T-helper 22 cell (primary cell): ENCODE measurements around the gene TUBB8B.
"Not testable (repeated sequence)": the region's sequence is repeated elsewhere in the genome, so short reads cannot be mapped to it uniquely, and the experiment has no call there.

Experiments used
- DNase-seq: peaks from one replicate; pipeline ENCODE4 v3.0.0-alpha.2; 2020; ENCODE audit warnings: low read depth

Gene TUBB8B

DNA sequence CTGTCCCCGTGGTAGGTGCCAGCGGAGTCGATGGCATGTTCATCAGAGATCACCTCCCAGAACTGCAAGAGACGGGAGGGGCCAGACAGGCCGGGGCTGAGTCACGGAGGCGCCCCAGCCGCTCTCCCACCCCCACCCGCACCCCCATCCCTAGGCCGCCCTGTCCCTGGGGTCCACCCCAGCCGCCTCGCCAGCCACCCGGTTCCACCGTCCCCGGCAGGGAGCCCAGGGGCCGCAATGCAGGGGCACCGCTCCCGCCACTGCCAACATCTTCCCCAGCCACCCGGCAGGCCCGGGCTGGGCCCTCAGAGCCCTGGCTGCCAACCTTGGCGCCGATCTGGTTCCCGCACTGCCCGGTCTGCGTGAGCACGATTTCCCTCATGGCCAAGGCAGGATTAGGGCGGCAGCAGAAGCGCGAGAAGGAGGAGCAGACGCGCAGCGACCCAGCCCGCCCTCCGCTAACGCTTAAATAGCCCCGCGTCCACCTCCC lies at the start of gene TUBB8B:
TSS of gene TUBB8B (minus strand) at position 440 of the 490 bp plus-strand sequence. CDS start at position 382, 58 bp downstream.
- not testable (repeated sequence) for DNase-seq

DNA sequence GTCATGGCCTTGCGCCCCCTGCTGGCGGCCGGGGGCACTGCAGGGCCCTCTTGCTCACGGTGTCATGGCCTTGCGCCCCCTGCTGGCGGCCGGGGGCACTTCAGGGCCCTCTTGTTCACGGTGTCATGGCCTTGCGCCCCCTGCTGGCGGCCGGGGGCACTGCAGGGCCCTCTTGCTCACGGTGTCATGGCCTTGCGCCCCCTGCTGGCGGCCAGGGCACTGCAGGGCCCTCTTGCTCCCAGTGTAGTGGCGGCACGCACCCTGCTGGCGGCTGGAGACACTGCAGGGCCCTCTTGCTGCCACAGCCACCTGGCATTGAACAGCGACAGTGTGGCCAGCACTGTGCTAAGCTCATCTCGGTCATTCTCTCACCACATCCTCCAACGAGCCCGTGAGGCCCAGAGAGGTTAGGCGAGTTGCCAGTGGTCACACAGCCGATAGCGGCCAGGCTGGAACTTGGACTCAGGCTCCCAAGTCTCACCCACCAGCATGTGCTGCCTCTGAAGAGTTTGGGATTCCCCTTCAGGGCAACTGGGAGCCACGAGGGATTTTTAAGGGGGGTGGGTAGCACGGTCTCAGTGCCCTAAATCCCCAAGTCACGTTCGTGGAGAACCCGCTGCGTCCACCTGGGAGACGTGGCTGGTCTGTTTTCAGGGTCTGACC lies 48.0 kb upstream of the TUBB8B start:
- not testable (repeated sequence) for DNase-seq

DNA sequence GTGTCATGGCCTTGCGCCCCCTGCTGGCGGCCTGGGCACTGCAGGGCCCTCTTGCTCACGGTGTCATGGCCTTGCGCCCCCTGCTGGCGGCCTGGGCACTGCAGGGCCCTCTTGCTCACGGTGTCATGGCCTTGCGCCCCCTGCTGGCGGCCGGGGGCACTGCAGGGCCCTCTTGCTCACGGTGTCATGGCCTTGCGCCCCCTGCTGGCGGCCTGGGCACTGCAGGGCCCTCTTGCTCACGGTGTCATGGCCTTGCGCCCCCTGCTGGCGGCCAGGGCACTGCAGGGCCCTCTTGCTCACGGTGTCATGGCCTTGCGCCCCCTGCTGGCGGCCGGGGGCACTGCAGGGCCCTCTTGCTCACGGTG lies 47.3 kb upstream of the TUBB8B start:
- DNase-seq = not testable (repeated sequence)

DNA sequence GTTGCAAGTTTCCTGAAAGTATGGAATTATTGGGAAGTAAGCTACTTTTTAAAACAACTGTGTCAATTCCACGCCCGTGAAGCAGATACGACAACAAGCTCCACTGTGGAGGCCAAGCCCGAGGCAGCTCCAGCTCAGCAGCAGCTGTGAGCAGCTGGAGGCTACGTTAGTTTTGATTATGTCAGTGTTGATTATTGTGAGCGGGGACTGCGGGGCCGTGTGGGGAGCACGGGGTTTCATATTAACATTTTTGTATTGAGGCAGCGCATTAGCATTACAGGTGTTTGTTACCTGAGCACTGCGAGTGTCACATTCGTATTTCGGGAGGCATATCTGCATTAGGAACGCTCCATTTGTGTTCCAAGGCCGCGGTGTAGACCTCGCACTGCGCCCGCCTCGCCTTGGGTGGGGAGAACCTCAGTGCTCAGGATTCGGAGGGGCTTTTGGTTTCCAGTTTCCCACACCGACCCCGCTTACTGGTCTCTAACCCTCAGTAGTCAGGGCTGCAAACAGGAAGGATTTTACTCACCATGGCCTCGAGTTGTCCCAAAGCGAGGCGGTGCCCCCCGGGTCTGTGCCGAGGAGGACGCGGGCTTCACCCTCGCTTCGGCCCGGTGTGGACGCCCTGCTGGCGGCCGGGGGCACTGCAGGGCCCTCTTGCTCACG lies 46.8 kb upstream of the TUBB8B start:
- not testable (repeated sequence) for DNase-seq

DNA sequence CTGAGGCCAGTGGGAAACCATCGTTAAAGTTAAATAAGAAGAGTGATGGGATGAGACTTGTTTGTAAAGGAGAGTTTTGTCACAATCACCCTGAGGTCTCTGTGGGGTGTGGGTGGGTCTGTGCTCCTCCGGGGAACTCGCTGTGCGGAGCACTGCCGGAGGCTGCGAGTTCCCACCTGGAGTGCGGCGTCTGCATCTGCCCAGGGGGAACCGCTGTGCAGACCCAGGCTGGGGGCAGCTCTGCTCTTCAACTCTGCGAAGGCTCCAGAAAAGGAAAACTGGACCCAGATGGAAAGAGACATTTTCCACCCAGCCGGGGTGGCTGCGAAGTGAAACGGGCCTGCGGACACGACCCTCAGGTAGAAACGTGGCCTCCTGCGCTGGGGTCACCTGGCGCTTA lies 46.2 kb upstream of the TUBB8B start:
- DNase-seq = not testable (repeated sequence)

DNA sequence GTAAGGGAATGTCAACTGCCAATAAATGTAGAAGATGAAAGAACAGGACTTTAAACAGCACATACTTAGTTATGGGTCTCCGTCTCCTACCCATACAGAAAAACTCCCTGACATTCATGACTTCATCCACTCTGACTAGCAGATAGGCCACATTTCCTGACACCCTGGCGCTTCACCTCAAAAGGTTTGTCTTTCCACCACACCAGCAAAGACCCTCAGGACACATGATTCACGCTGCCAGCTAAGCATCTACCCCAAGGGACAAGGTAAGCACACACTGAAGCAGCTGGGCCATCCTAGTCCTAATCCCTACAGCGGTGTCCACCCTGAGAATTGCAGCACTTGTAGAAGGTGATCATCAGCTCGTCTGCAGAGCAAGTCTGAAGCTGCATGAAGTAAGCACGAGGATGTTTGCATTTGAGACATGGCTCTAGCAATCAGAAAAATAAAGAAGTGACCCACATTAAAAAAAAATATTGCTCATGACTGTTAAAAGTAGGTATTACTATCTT lies 44.5 kb upstream of the TUBB8B start:
- not testable (repeated sequence) for DNase-seq

DNA sequence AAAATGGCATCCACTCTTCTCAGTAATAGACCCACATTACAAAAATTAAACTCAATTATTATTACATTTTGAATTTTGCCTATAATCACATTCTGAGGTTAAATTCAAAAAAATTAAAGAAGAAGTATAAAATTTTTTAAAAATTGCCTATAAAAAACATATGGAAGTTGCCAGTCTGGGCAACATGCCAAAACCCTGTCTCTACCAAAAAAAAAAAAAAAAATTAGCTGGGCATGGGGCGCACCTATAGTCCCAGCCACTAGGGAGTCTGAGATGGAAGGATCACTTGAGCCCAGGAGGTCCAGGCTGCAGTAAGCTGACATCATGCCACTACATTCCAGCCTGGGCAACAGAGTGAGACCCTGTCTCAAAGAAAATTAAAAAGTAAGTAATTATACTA lies 42.1 kb upstream of the TUBB8B start:
- not testable (repeated sequence) for DNase-seq

DNA sequence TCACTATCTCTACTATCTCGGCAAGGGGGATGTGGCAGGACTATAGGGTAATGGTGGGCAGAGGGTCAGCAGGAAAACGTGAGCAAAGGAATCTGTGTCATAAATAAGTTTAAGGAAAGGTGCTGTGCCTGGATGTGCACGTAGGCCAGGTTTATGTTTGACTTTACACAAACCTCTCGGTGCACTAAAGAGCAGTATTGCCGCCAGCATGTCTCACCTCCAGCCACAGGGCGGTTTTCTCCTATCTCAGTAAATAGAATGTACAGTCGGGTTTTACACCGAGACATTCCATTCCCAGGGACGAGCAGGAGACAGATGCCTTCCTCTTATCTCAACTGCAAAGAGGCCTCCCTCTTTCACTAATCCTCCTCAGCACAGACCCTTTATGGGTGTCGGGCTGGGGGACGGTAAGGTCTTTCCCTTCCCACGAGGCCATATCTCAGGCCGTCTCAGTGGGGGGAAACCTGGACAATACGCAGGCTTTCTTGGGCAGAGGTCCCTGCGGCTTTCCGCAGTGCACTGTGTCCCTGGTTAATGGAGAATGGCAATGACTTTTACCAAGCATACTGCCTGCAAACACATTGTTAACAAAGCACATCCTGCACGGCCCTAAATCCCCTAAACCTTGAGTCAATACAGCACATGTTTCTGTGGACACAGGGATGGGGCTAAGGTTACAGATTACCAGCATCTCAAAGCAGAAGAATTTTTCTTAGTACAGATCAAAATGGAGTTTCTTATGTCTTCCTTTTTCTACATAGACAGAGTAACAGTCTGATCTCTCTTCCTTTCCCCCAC lies 41.2 kb upstream of the TUBB8B start:
- DNase-seq = not testable (repeated sequence)

DNA sequence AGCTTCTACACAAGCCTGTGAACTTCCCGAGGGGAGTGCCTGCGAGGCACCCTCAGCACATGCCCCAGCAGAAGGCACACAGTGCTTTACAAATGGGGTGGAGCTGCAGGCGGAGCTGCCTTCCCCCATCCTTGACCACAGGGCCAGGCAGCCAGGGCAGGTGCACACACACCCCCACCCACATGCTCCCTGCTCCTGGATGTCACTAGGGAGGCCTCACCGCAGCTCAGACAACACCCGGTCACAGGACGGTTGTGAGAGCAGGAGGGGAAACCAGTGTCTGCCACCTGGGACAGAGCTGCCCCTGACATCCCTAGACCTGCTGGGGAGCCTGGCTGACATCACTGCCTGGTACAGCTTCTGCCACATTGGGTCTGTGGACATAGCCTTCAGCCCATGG lies 39.7 kb upstream of the TUBB8B start:
- DNase-seq = not testable (repeated sequence)

DNA sequence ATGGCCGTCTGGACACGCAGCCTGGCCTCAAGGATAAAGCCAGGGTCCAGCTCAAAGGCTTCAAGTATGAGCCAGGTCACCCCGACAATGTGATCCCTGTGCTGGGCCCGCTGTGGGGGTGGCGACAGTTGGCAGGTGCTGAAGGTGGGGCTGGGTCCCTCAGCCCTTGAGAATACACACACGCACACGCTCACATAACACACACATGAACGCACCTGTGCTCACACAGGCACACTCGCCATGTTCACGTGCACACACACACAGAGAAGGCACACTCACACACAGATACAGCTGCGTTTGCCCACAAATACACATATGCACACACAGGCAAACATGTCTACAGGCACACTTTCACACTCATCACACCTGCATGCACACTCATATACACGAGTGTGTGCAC lies 35.4 kb upstream of the TUBB8B start:
- not testable (repeated sequence) for DNase-seq

DNA sequence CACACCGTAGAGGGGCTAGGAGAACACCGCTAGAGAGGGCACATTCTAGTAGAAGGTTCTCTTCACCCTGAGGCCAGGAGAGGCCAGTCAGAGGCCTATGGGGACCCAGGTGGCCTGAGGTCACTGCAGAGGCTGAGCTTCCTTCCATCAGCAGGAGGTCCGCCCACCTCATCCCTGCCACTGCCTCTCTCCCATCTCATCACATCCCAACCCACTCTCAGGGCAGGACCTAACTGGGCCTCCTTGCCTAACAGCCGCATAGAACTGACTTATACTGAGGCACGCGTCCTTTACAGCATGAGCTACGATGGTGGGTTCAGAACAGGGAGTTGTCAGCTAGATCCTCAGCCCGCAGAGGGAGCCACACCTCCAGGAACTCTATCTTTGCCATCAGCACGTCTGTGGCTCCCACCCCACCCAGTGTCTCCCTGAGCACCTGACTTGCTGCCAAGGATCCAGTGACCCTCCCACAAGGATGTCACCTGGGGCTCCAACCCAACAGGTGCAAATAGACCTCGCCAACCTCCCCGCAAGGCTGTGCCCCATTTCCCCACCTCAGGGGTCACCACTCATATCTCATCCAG lies 33.3 kb upstream of the TUBB8B start:
- not testable (repeated sequence) for DNase-seq

DNA sequence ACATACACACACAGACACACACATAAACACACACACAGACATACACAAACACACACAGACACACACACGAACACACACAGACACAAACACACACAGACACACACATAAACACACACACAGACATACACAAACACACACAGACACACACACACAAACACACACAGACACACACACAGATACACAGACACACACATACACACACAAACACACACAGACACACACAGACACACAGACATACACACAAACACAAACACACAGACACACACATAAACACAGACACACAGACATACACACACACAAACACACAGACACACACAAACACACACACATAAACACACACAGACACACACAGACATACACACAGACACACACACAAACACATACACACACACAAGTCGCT lies 31.5 kb upstream of the TUBB8B start:
- not testable (repeated sequence) for DNase-seq

DNA sequence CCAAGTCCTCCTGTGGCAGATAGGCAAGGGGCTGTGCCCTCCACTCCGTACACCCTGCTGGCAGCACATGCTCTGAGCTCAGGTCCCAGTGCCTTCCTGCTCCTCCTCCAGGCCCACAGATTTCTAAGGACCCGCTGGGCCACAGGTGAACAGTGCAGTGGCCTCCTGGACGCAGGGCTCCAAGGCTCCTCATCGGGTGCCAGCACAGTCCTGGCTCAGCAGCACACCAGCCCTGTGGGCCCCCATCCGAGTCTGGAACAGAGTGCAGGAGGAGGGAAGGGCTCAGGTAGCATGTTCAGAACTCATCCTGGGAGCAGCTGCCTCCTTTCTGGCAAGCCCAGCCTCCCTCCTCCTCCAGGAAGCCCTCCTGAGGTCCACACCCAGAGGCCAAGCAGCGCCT lies 30.8 kb upstream of the TUBB8B start:
- not testable (repeated sequence) for DNase-seq

DNA sequence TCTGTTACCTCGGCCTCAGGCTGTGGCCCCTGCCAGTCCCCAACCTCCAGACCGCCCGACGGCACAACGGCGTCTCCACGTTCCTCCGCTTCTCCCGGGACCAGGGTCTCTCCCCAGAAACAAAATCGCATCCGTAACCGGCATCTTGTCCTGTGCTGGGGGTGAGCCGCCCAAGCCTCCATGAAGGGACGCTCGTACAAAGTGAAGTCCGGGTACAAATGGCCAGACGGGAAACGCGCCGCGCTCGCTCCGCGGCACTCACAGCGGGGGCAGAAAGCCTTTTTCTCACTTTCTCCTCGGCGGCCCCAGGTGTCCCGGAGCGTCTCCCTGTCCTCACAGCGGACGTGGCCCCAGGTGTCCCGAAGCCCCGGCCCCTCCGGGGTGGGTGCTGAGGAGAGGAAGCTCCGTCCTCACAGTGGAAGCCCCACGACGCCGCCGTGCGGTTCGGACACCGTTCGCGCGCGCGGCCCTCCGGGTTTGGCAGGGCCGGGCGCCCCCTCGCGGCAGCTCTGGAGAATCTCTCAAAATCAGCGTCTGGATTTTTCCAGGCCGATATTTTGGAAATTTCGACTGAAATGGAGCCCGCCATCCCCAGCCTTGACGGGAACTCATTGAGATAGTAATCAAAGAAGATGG lies 26.2 kb upstream of the TUBB8B start:
- DNase-seq = not testable (repeated sequence)

DNA sequence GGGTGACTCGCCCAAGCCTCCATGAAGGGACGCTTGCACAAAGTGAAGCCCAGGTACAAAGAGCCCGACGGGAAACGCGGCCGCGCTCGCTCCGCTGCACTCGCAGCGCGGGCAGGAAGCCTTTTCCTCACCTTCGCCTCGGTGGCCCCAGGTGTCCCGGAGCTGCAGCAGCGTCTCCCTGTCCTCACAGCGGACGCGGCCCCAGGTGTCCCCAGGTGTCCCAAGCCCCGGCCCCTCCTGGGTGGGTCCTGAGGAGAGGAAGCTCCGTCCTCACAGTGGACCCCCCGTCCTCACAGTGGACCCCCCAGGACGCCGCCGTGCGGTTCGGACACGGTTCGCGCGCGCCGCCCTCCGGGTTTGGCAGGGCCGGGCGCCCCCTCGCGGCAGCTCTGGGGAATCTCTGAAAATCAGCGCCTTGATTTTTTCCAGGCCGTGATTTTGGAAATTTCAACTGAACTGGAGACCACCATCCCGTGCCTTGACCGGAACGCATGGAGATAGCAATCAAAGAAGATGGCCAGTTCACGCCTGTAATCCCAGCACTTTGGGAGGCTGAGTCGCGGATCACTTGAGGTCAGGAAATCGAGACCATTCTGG lies 23.9 kb upstream of the TUBB8B start:
- not testable (repeated sequence) for DNase-seq

DNA sequence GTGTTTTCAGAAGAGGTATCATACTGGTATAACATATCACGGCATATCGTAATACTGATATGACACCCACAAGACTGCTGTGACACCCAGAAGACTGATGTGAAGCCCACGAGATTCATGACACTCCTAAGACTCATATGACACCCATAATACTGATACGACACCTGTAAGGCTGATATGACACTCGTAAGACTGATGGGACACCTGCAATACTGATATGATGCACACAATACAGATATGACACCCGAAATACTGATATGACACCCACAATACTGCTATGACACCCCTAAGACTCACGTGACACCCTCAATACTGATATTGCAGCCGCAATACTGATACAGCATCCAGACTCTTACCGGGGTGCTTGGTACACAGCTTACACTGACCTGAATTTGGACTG lies 18.3 kb upstream of the TUBB8B start:
- not testable (repeated sequence) for DNase-seq

DNA sequence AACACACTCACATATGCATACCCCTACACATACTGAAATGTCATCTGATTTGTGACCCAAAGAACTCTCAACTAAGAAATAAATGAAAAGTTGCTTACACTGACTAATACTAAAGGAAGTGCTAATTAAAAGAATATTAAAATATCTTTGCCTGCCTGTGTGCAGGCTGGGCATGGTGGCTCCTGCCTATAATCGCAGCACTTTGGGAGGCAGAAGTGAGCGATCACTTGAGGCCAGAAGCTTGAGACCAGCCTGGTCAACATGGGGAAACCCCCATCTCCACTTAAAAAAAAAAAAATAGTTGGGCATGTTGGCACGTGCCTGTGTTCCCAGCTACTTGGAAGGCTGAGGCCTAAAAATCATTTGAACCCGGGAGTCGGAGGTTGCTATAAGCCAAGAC lies 14.9 kb upstream of the TUBB8B start:
- not testable (repeated sequence) for DNase-seq

DNA sequence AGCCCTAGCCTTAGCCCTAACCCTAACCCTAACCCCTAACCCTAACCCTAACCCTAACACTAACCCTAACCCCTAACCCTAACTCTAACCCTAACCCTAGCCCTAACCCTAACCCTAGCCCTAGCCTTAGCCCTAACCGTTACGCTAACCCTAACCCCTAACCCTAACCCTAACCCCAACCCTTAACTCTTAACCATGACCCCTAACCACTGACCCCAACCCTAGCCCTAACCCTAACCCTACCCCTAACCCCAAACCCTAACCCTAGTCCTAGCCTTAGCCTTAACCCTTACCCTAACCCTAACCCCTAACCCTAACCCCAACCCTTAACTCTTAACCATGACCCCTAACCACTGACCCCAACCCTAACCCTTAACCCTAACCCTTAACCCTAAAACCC lies 14.2 kb upstream of the TUBB8B start:
- not testable (repeated sequence) for DNase-seq

DNA sequence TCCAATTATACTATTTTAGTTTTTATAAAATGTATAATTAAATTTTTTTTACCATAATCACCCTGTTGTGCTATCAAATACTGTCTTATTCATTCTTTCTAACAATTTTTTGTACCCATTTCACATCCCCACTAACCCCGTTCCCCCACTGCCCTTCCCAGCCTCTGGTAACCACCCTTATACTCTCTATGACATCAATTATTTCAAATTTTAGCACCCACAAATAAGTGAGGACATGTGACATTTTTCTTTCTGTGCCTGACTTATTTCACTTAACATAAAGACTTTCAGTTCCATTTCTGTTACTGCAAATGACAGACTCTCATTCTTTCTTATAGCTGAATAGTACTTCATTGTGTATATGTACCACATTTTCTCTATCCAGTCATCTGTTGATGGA lies 5.0 kb upstream of the TUBB8B start:
- DNase-seq = not testable (repeated sequence)

DNA sequence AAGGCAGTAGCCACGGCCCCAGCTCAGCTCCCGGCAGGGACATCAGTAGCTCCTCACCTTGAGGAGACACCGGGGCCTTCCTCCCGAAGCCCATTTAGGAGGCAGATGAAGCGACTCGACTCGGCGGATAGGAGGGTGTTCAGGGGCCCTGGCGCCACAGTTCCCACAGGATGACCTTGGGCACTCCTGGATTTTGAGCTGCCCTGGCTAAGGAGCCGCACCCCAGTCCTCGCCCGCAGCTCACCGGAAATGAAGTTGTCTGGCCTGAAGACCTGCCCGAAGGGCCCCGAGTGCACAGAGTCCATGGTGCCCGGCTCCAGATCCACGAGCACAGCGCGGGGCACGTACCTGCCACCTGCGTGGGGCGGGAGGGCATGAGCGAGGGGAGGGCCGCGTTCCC lies 719 bp downstream of the TUBB8B start:
- DNase-seq = not testable (repeated sequence)

DNA sequence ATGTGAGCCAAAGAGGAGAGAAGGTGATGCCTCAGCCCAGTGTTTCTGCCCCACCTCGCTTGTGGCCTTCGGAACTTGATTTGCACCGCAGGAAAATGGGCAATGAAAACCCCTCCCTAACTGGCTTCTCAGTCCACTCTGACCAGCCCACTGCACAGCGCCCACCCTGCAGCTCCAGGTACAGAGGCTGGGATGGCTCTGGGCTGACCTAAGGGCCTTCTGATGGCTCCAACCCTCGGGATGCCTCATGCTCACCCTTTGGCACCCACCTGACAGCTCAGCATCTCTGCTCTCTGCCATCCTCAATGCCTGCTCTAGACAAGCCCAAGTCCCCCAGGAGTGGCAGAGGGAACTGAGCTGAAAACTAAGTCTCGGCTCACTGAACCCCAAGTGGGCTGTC lies 36.2 kb downstream of the TUBB8B start:
- DNase-seq = not testable (repeated sequence)
